HL-60 (cell line): Measurements from ENCODE around the gene ARPC5.

Source experiments
- DNase-seq, 2 experiments: peaks; one replicate each; pipeline ENCODE4 v3.0.0-alpha.2; 2010 to 2020; ENCODE audit warnings: low read depth in 1 of 2, low spot score in 1 of 2
- H3K27ac ChIP-seq: fragments of 250-450 bp; sonication (Bioruptor Pico); replicated peaks from 2 replicates; pipeline ENCODE4 v1.5.1; 2020; ENCODE audit warnings: mild to moderate bottlenecking, moderate library complexity
- H3K27me3 ChIP-seq: fragments of 250-450 bp; sonication (Bioruptor Pico); 2 replicates; pipeline ENCODE4 v1.5.1; 2021; ENCODE audit warnings: mild to moderate bottlenecking, moderate library complexity; ENCODE audit not compliant: insufficient read depth, poor library complexity, severe bottlenecking
- H3K4me3 ChIP-seq: replicated peaks from 2 replicates; pipeline ENCODE4 v1.5.1; 2011; ENCODE audit warnings: mild to moderate bottlenecking, control low read depth, low read length; ENCODE audit not compliant: insufficient read depth
- GABPA ChIP-seq: IDR thresholded peaks from 2 replicates; pipeline ENCODE4 v1.6.1; 2012; ENCODE audit warnings: low read depth
- POLR2AphosphoS5 ChIP-seq: IDR thresholded peaks from 2 replicates; pipeline ENCODE4 v1.6.1; 2012; ENCODE audit warnings: low read depth
- SPI1 ChIP-seq: IDR thresholded peaks from 2 replicates; pipeline ENCODE4 v1.6.1; 2012; ENCODE audit warnings: low read depth, mild to moderate bottlenecking, borderline replicate concordance
- TF ChIP-seq, protein P1 (sequence below): IDR thresholded peaks from 2 replicates; pipeline ENCODE4 v1.6.1; 2012; ENCODE audit warnings: low read depth; ENCODE audit not compliant: insufficient replicate concordance
- TF ChIP-seq, protein P2 (sequence below): IDR thresholded peaks from one replicate; pipeline ENCODE4 v1.5.1; 2011; ENCODE audit warnings: low read length, control low read depth, inconsistent platforms; ENCODE audit not compliant: insufficient read depth

ARPC5 gene

GRCh38 chr1:183670169-183670568 lies 34.6 kb upstream of the ARPC5 start:
- H3K27me3 ChIP-seq = peaks cover 2% of the 10 kb centered on the region
- H3K4me3 ChIP-seq = no peak overlapping the region
- TF ChIP-seq SPI1 (no peak), POLR2AphosphoS5 (no peak), GABPA (no peak)
- TF ChIP-seq, protein P1, sequence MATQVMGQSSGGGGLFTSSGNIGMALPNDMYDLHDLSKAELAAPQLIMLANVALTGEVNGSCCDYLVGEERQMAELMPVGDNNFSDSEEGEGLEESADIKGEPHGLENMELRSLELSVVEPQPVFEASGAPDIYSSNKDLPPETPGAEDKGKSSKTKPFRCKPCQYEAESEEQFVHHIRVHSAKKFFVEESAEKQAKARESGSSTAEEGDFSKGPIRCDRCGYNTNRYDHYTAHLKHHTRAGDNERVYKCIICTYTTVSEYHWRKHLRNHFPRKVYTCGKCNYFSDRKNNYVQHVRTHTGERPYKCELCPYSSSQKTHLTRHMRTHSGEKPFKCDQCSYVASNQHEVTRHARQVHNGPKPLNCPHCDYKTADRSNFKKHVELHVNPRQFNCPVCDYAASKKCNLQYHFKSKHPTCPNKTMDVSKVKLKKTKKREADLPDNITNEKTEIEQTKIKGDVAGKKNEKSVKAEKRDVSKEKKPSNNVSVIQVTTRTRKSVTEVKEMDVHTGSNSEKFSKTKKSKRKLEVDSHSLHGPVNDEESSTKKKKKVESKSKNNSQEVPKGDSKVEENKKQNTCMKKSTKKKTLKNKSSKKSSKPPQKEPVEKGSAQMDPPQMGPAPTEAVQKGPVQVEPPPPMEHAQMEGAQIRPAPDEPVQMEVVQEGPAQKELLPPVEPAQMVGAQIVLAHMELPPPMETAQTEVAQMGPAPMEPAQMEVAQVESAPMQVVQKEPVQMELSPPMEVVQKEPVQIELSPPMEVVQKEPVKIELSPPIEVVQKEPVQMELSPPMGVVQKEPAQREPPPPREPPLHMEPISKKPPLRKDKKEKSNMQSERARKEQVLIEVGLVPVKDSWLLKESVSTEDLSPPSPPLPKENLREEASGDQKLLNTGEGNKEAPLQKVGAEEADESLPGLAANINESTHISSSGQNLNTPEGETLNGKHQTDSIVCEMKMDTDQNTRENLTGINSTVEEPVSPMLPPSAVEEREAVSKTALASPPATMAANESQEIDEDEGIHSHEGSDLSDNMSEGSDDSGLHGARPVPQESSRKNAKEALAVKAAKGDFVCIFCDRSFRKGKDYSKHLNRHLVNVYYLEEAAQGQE = no peak
- TF ChIP-seq, protein P2, sequence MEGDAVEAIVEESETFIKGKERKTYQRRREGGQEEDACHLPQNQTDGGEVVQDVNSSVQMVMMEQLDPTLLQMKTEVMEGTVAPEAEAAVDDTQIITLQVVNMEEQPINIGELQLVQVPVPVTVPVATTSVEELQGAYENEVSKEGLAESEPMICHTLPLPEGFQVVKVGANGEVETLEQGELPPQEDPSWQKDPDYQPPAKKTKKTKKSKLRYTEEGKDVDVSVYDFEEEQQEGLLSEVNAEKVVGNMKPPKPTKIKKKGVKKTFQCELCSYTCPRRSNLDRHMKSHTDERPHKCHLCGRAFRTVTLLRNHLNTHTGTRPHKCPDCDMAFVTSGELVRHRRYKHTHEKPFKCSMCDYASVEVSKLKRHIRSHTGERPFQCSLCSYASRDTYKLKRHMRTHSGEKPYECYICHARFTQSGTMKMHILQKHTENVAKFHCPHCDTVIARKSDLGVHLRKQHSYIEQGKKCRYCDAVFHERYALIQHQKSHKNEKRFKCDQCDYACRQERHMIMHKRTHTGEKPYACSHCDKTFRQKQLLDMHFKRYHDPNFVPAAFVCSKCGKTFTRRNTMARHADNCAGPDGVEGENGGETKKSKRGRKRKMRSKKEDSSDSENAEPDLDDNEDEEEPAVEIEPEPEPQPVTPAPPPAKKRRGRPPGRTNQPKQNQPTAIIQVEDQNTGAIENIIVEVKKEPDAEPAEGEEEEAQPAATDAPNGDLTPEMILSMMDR = no peak
- DNase-seq = no peak
- no peak overlapping the region for H3K27ac ChIP-seq

DNA sequence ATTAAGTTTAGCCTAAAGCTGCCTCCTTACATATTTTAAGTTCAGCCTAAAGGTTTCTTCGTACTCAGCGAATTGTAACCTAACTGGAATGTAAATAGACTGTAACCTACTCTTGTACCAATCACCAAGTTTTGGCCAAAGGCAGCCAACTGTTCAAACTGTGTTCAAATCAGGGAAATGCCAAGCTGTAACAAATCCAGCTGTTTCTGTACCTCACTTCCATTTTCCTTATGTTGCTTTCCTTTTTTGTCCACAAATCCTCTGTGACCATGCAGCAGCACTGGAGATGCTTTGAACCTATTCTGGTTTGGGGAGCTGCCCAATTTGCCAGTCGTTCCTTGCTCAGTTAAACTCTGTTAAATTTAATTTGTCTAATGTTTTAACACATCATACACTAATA lies 20.8 kb upstream of the ARPC5 start:
- no peak overlapping the region for H3K4me3 ChIP-seq
- no peak for DNase-seq
- no peak overlapping the region for H3K27ac ChIP-seq
- TF ChIP-seq, protein P2 = no peak
- TF ChIP-seq SPI1 = no peak
- TF ChIP-seq, protein P1 = no peak
- no peak for TF ChIP-seq GABPA
- TF ChIP-seq POLR2AphosphoS5 = no peak
- H3K27me3 ChIP-seq = no peaks in the 10 kb centered on the region

DNA sequence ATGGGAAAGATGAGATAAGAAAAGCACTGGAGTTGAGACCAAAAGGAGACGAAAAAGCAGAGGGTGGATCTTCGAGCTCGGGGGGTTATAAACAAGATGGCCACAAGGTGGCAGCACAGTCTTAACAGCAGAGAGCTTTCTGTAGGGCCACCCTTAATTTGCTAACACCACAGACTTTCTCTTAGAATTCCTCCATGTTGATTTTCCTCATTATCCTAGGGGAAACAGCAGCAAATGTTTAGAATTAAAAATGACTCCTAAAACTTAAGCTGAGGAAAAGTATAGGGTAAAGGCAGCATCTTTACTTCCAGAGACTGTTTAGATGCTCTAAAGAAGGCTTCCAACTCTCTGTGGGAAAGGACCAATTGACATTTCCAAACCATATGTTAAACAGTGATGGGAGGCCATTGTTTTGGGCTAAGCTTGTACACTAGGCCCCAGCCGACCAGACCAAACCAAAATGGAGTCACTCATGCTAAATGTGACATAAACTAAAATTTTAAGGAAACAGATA lies 20.0 kb upstream of the ARPC5 start:
- Histone ChIP-seq H3K27me3 (no peaks in the 10 kb centered on the region), H3K27ac (no peak overlapping the region), H3K4me3 (no peak overlapping the region)
- TF ChIP-seq, protein P2 = peak; percentile 62
- no peak for TF ChIP-seq SPI1
- DNase-seq = peak in 1 of 2 experiments; percentile 69

DNA sequence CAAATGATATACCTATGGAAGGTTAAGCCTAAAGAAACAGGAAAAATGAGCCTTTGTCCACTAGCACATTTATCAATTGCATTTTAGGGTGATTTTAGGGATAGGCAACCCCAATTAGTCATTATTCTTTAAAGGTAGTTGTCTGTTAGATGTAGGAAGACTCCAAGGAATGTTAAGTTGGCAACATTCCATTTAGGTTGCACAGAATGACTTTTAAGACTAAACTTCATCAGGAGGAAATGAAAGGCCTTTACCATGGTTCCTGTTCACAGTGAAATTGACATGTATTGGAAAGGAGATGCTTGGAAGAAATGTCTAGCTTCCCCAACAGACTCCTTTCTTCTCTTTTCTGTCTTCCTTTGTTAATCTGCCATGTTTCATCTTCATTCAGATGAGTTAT lies 19.1 kb upstream of the ARPC5 start:
- H3K27ac ChIP-seq = no peak overlapping the region
- no peak for DNase-seq
- TF ChIP-seq SPI1 = no peak

More for the DNA sequence above, 19.1 kb upstream of the ARPC5 start:
- no peaks in the 10 kb centered on the region for H3K27me3 ChIP-seq
- H3K4me3 ChIP-seq = no peak overlapping the region
